Fibroblast of the aortic adventitia (primary cell): ENCODE measurements around the gene RFLNA. TPM values are rescaled to one million over a fixed set of nuclear protein-coding genes. Genes with fewer than 3 reads are reported as not detected.

ENCODE experiments used
- DNase-seq: peaks from one replicate; pipeline ENCODE4 v3.0.0-alpha.2; 2010; ENCODE audit warnings: low read depth
- H3K4me3 ChIP-seq: 2 replicates; pipeline ENCODE4 v1.5.1; 2011; ENCODE audit warnings: low read depth, mild to moderate bottlenecking, control low read depth, low read length, moderate library complexity
- total RNA-seq: library from RNA; depleted of rRNA; stranded (reverse); fragments of >200 nt; gene quantifications from 2 replicates; pipeline ENCODE4 v1.2.3, GENCODE V29; 2012; ENCODE audit warnings: low replicate concordance
- TF ChIP-seq, protein P1 (sequence below): IDR thresholded peaks from 2 replicates; pipeline ENCODE4 v1.5.1; 2011; ENCODE audit warnings: mild to moderate bottlenecking, low read length, control low read depth, inconsistent platforms; ENCODE audit not compliant: insufficient read depth

Gene RFLNA
- total RNA-seq, 1 donor: 0.45 TPM

- H3K4me3 ChIP-seq: no peak overlapping the region
- no peak for DNase-seq
- TF ChIP-seq, protein P1, sequence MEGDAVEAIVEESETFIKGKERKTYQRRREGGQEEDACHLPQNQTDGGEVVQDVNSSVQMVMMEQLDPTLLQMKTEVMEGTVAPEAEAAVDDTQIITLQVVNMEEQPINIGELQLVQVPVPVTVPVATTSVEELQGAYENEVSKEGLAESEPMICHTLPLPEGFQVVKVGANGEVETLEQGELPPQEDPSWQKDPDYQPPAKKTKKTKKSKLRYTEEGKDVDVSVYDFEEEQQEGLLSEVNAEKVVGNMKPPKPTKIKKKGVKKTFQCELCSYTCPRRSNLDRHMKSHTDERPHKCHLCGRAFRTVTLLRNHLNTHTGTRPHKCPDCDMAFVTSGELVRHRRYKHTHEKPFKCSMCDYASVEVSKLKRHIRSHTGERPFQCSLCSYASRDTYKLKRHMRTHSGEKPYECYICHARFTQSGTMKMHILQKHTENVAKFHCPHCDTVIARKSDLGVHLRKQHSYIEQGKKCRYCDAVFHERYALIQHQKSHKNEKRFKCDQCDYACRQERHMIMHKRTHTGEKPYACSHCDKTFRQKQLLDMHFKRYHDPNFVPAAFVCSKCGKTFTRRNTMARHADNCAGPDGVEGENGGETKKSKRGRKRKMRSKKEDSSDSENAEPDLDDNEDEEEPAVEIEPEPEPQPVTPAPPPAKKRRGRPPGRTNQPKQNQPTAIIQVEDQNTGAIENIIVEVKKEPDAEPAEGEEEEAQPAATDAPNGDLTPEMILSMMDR: no peak
Observed at GRCh38 chr12:124336184-124336437, 41.2 kb downstream of the RFLNA start.

GRCh38 chr12:124336742-124337520 lies 42.0 kb downstream of the RFLNA start:
- H3K4me3 ChIP-seq: no peak overlapping the region
- no peak for DNase-seq
- TF ChIP-seq, protein P1: no peak

DNA sequence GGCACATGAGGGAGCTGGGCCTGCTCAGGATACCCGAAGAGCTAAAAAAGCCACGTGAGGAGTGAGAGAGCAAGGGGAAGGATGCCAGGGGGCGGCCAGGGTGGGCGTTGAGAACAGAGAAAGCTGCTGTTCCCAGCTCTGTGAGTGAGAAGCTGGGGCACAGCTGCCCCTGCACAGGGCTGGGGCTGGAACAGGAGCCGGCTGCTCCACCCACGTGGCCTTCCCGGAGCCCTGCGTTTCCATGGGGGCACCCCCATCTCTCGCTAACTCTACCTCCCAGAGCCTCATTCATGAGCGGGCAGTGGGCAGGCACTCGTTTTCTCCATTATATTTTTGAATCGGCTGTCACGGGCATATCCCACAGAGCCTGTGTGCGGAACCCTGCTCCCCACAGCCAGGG lies 42.7 kb downstream of the RFLNA start:
- DNase-seq: no peak
- no peak overlapping the region for H3K4me3 ChIP-seq
- TF ChIP-seq, protein P1: no peak

GRCh38 chr12:124338448-124338847 lies 43.6 kb downstream of the RFLNA start:
- TF ChIP-seq, protein P1: no peak
- DNase-seq: no peak
- H3K4me3 ChIP-seq: no peak overlapping the region

DNA sequence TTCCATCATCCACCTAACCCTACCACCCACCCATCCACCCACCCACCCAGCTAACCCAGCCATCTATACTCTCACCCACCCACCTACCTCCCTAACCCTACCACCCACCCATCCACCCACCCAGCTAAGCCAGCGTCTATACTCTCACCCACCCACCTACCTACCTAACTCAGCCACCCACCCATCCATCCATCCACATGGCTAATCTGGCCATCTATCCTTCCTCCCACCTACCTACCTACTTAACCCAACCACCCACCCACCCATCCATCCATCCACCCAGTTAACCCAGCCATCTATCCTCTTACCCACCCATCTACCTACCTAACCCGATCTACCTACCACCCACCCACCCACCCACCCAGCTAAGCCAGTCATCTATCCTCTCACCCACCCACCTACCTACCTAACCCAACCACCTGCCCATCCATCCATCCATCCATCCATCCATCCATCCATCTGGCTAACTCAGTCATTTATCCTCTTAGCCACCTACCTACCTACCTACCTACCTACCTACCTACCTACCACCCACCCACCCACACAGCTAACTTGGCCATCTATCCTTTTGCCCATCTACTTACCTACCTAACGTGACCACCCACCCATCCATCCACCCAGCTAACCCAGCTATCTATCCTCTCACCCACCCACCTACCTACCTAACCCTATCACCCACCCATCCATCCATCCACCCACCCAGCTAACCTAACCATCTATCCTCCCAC lies 44.1 kb downstream of the RFLNA start:
- DNase-seq: no peak
- TF ChIP-seq, protein P1: no peak
- no peak overlapping the region for H3K4me3 ChIP-seq

DNA sequence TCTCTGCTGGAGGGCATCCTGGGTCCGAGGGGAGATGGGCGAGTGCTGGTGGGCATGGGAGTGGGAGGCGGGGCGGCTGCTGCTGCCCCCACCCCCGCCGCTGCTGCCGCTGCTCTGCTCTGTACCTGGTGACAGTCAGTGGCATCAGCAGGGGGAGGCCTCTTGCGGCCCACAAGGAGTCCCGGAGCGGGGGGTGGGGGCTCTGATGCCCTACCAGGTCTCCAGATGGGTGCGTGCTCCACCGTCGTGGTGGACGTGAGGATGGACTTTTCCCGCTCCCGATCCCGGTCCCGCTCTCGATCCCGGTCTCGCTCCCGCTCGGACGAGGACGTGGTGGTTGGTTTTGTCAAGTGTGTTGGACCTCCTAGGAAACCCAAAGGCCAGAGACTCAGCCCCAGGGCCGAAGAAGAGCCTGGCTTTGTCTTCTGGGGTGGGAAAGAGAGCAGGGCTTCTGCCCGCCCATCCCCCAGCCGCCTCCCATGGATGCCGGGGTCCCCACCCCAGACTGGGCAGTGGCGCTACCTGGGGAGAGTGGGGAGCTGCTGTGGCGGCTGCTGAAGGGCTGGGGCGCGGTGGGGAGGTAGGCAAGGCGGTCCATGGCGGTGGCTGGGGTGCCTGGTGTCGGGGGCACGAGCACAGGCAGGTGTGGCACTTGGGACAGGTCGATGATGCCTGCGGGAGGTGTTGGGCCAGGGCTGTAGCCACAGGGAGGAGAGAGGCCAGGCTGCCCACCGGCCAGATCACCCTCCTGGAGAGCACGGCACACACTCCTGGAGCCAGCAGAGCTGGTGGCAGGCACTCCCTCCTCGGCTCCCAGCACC lies 45.4 kb downstream of the RFLNA start:
- TF ChIP-seq, protein P1: no peak
- no peak overlapping the region for H3K4me3 ChIP-seq
- no peak for DNase-seq
